Mesothelial cell of epicardium (in vitro differentiated cells): Measurements from ENCODE around the gene C5orf58. TPM values are rescaled to one million over a fixed set of nuclear protein-coding genes. Genes with fewer than 3 reads are reported as not detected.

Experiments
- DNase-seq, 2 experiments: peaks; one replicate each; pipeline ENCODE4 v3.0.0; 2021; ENCODE audit warnings: low spot score in 2 of 2; ENCODE audit not compliant: unreplicated experiment in 2 of 2
- H3K27ac Mint-ChIP-seq: 2 replicates; pipeline ENCODE4 v1.8.0; 2021; ENCODE audit warnings: mixed read lengths
- H3K27me3 Mint-ChIP-seq: 2 replicates; pipeline ENCODE4 v1.8.0; 2021; ENCODE audit warnings: low read depth, mixed read lengths
- H3K36me3 Mint-ChIP-seq: 2 replicates; pipeline ENCODE4 v1.8.0; 2021; ENCODE audit warnings: mixed read lengths
- H3K4me1 Mint-ChIP-seq: 2 replicates; pipeline ENCODE4 v1.8.0; 2021; ENCODE audit warnings: mixed read lengths
- H3K4me3 Mint-ChIP-seq: 2 replicates; pipeline ENCODE4 v1.8.0; 2021; ENCODE audit warnings: mild to moderate bottlenecking, moderate library complexity, mixed read lengths
- H3K9me3 Mint-ChIP-seq: 2 replicates; pipeline ENCODE4 v1.8.0; 2021; ENCODE audit warnings: mixed read lengths
- CTCF ChIP-seq: fragments of 200-600 bp; sonication (generic); IDR thresholded peaks from one replicate; pipeline ENCODE4 v1.5.0; 2021; ENCODE audit warnings: antibody characterized with exemption; ENCODE audit not compliant: unreplicated experiment
- total RNA-seq: library from RNA; stranded (reverse); gene quantifications from 3 replicates; pipeline ENCODE4 v1.2.1, GENCODE V29; 2021

The C5orf58 gene
- total RNA-seq, 1 donor from 2014 or later: not detected

- H3K27ac Mint-ChIP-seq: no peak overlapping the region
- H3K36me3 Mint-ChIP-seq: peaks cover 3% of the 10 kb centered on the region
- no peak for TF ChIP-seq CTCF
- H3K9me3 Mint-ChIP-seq: peaks cover 12% of the 10 kb centered on the region
- H3K4me1 Mint-ChIP-seq: no peaks in the 10 kb centered on the region
- no peak overlapping the region for H3K4me3 Mint-ChIP-seq
- peaks cover 17% of the 10 kb centered on the region for H3K27me3 Mint-ChIP-seq
- DNase-seq: no peak
Observed at GRCh38 chr5:170292179-170293104, 59.7 kb downstream of the C5orf58 start.

DNA sequence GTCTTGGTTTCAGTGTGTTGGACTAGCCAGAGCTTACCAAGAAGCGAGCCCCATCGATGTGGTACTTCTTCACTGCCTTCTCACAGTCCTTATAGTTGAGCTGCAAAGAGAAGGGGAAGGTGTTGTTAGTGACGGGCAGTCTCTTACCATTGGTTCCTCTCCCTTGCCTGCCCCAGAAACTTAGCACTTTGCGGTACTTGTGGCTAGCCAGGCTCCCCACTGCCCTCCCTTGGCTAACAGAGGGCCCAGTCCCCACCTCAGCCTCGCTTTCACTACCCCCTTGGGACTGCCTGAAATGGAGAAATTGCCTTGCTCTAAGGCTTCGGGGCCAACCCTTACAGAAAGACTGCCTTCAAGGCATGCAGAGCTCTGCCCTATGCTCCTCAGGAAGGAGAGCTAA lies 60.5 kb downstream of the C5orf58 start:
- H3K27me3 Mint-ChIP-seq: peaks cover 17% of the 10 kb centered on the region
- DNase-seq: no peak
- TF ChIP-seq CTCF: no peak

GRCh38 chr5:170294057-170294456 lies 61.3 kb downstream of the C5orf58 start:
- Mint-ChIP-seq H3K27ac (no peak overlapping the region), H3K4me1 (no peaks in the 10 kb centered on the region), H3K9me3 (peaks cover 12% of the 10 kb centered on the region), H3K36me3 (peaks cover 3% of the 10 kb centered on the region), H3K4me3 (no peak overlapping the region), H3K27me3 (peaks cover 17% of the 10 kb centered on the region)
- no peak for DNase-seq
- TF ChIP-seq CTCF: no peak

More for the DNA sequence above, 60.5 kb downstream of the C5orf58 start:
- no peak overlapping the region for H3K27ac Mint-ChIP-seq
- H3K36me3 Mint-ChIP-seq: peaks cover 3% of the 10 kb centered on the region
- no peak overlapping the region for H3K4me3 Mint-ChIP-seq
- H3K4me1 Mint-ChIP-seq: no peaks in the 10 kb centered on the region
- H3K9me3 Mint-ChIP-seq: peaks cover 12% of the 10 kb centered on the region

DNA sequence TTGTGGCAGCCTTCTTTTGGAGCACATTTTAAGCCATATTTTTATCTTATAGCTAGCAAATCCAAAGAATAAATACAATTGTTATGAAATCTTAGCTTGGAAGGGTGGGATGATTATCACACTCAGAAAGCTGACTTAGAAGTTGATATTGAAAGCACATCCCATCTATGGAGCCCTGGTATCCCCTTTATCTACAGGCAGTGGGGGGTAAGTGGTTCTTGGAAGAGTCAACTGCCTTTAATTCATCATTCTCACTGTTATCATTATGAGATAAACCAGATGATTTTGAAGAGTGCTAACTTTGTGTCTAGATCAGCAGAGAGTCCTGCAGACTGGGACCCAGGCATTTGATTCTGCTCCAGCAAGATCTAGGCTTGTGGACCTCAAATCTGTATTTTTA lies 61.8 kb downstream of the C5orf58 start:
- Mint-ChIP-seq H3K9me3 (peaks cover 12% of the 10 kb centered on the region), H3K27ac (no peak overlapping the region), H3K27me3 (peaks cover 16% of the 10 kb centered on the region), H3K36me3 (peaks cover 3% of the 10 kb centered on the region), H3K4me1 (no peaks in the 10 kb centered on the region), H3K4me3 (no peak overlapping the region)
- DNase-seq: no peak
- no peak for TF ChIP-seq CTCF

Other genes with a start within 250 kb of the C5orf58 start
- gene FOXI1, start 127.1 kb upstream of the C5orf58 start, total RNA-seq: not detected in 3 replicates
- gene LCP2, start 64.8 kb downstream of the C5orf58 start, total RNA-seq: not detected in 3 replicates
- gene KCNMB1, start 156.4 kb downstream of the C5orf58 start, total RNA-seq: 0.20 to 0.27 TPM (median 0.22 TPM) in 3 replicates